PC-3 (cell line): ENCODE data around the gene DRC3.

ENCODE experiments used
- CTCF ChIP-seq: fragments of 300-600 bp; sonication (generic); conservative IDR thresholded peaks from 2 replicates; pipeline ENCODE4 v1.5.1; 2017; ENCODE audit warnings: antibody characterized with exemption, low read depth, mild to moderate bottlenecking, low read length
- EZH2 ChIP-seq: fragments of 300-600 bp; sonication (generic); IDR thresholded peaks from one replicate; pipeline ENCODE4 v1.6.1; 2017; ENCODE audit warnings: antibody characterized with exemption, mild to moderate bottlenecking, low read length; ENCODE audit not compliant: unreplicated experiment
- EZH2phosphoT487 ChIP-seq: fragments of 300-600 bp; sonication (generic); IDR thresholded peaks from 2 replicates; pipeline ENCODE4 v1.6.1; 2018; ENCODE audit warnings: mild to moderate bottlenecking, antibody characterized with exemption, low read length, borderline replicate concordance

GRCh38 chr17:17938388-17939107 lies 34.1 kb upstream of the DRC3 start:
- no peak for TF ChIP-seq CTCF
- TF ChIP-seq EZH2 = no peak
- no peak for TF ChIP-seq EZH2phosphoT487
